Lower leg skin (tissue), 3 donors: ENCODE measurements around the gene DNAJC21.

Experiments
- CTCF ChIP-seq, 3 donors: fragments of 450-650 bp; IDR thresholded peaks; one replicate each; pipeline ENCODE4 v1.5.1; 2016; ENCODE audit warnings: antibody characterized with exemption in 3 of 3, mild to moderate bottlenecking in 3 of 3, moderate library complexity in 2 of 3
- POLR2A ChIP-seq, 2 donors: fragments of 450-650 bp; IDR thresholded peaks; one replicate each; pipeline ENCODE4 v1.6.1; 2016 to 2017; ENCODE audit warnings: antibody characterized with exemption in 2 of 2, mild to moderate bottlenecking in 1 of 2, moderate library complexity in 1 of 2

- peak in 1 of 3 donors; percentile 73 for TF ChIP-seq CTCF (IDR thresholded peaks at IDR 0.05)
- TF ChIP-seq POLR2A (IDR thresholded peaks at IDR 0.05): no peak
These were observed 31.0 kb upstream of the DNAJC21 start for GRCh38 chr5:34898258-34898895.
